Fibroblast of skin of back (primary cell): ENCODE results near the gene LMOD1. TPM values are rescaled to one million over a fixed set of nuclear protein-coding genes. Genes with fewer than 3 reads are reported as not detected.
"Not testable (repeated sequence)": the region's sequence is repeated elsewhere in the genome, so short reads cannot be mapped to it uniquely, and the experiment has no call there.

ENCODE experiments used
- DNase-seq: peaks from one replicate; pipeline ENCODE4 v3.0.0-alpha.2; 2013
- polyA plus RNA-seq, 2 experiments: library from polyadenylated mRNA; unstranded; fragments of 120-200 nt; gene quantifications; one replicate each; pipeline ENCODE4 v1.2.1, GENCODE V29; 2013; ENCODE audit not compliant: insufficient read length in 2 of 2

LMOD1 gene
- 87.1 TPM for polyA plus RNA-seq (2013, experiment 1 of 2; ENCODE audit: insufficient read length)
- 235 TPM for polyA plus RNA-seq (2013, experiment 2 of 2; ENCODE audit: insufficient read length)

DNA sequence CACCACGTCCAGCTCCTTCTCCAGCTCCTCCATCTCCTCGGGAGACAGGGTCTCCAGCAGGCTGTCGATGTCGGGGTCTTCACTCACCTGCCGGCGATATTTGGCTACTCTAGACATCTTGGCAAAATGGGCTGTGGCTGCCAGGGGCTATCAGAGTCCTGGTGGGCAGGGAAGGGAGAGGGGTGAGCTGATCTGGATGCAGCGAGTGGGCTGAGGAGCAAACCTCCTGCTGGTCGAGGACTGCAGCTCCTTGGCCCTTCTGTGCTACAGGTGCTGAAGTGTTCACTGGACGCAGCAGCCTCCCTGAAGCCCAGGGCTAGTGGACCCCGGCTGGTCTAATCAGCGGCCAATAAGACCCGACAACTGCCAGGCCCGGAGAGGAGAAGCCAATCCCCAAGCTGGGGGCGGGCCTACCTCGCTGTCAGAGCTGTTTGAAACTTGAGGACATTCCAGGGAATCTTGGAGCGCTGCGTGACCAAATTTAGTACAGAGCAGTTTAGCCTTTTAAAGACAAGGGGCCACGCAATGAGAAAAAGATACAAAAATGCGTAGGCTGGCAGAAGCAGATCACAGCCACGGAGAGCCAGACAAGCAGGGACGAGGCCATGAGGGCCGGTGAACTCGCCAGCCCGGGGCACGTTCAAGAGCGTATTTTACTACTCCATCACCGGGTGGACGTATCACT, at the start of gene LMOD1:
LMOD1 (minus strand) TSS at position 325 of the 685 bp plus-strand sequence; CDS start at position 117, 208 bp downstream.
- peak; percentile 99 for DNase-seq

DNA sequence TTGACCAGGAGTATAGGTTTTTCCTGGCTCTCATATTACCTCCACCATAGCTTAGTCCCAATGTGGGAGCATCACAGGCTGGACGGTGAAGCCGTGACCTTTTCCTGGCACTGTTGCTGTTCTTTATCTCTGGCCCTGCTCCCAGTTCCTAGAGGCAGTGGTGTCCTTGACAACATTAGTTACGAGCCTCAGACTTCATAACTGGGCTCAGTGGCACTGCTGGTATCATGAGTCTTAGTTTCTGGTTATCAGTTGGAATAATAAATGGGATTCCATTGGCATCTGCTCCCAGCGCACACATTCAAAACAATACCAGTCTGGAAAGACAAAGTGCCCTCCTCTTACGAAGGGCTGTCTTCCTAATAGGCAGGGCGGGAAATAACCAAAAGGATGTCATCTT, 44.1 kb upstream of the LMOD1 start:
- DNase-seq, result no peak

DNA sequence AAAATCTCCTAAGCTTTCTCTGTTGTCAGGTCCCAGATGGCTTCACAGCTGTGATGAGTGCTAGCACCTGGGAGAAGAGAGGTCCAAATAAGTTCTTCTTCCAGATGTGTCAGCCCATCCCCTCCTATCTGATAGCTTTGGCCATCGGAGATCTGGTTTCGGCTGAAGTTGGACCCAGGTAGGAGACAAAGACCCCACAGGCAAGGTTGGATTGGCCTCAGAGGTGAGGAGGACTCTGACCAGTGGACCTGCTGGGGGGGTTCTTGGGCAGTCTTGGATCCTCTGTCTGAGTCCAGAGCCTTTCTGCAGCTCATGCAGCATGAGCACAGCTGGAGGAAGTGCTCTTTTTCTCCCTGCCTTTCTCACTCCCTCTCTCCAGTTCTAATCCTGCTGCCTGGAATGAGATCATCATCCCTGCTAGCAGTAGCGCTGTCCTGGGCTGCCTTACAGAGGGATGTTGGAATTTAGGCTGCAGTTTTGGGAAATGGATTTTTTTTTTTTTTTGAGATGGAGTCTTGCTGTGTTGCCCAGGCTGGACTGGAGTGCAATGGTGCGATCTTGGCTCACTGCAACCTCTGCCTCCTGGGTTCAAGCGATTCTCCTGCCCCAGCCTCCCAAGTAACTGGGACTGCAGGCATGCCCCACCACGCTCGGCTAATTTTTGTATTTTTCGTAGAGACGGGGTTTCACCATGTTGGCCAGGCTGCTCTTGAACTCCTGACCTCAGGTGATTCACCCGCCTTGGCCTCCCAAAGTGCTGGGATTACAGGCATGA, 43.2 kb upstream of the LMOD1 start:
- no peak for DNase-seq

DNA sequence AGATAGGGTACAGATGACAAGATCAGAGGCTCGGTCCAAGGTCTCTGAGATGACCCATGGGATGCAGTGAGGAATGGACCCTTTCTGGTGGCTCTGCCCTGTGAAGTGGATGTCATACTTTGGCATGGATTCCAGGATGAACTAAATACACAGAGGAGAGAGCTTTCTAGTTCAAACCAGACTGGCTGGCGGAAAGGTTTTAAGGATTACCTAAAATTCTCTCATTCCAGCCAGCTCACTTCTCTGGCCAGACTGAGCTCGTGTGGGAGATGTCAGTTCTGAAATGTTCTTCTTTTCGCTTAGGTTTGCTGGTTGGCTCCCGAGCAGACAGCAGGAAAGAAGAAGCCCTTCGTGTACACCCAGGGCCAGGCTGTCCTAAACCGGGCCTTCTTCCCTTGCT, 42.3 kb upstream of the LMOD1 start:
- DNase-seq, result no peak

DNA sequence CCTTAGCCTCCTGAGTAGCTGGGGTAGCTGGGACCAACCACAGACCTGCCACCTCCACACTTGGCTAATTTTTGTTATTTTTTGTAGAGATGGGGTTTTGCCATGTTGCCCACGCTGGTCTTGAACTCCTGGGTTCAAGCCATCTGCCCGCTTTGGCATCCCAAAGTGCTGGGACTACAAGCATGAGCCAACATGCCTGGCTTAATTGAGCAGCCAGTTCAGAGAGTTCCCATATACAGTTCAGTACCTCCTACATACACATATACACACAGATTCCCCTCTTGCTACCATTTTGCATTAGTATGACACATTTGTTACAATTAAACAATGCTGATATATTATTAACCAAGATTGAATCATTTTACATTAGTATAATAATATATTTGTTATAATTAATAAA, 39.0 kb upstream of the LMOD1 start:
- no peak for DNase-seq

DNA sequence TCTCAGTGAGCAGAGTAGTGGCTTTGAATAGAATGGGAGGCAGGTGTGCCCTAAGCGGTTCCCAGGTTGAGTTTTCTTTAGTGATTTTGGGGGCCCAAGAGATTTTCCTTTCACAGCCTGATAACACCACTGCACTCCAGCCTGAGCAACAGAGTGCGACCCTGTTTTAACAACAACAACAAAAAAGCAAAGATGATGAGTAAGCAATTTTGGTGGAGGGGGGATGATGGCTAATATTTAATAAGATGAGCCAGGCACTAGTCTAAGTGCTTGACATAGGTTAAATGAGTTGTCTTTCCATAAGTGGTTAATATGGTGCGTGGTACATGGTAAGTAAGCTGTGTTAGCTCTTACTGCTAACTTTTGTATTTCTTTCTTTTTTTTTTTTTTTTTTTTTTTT, 38.1 kb upstream of the LMOD1 start:
- no peak for DNase-seq

DNA sequence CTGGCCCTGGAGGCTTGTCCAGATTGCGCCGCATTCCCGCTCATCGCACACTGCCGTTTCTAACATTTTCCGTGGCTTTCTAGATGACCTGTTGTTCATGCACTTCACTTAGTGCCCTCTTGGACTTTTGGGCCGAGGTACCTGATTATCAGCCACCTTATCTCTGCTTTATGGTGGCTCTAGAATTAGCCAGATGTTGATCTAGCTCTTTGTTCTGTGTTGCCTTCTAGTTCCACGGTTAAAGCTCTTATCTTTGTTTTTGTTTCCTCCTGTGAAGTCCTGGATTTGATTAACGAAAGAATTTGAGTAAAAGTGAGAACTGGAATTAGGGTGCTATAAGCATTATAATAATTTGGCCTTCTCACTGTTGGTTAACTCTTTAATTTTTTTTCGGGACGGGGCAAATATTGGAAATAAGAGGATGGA, 37.0 kb upstream of the LMOD1 start:
- DNase-seq, result no peak

DNA sequence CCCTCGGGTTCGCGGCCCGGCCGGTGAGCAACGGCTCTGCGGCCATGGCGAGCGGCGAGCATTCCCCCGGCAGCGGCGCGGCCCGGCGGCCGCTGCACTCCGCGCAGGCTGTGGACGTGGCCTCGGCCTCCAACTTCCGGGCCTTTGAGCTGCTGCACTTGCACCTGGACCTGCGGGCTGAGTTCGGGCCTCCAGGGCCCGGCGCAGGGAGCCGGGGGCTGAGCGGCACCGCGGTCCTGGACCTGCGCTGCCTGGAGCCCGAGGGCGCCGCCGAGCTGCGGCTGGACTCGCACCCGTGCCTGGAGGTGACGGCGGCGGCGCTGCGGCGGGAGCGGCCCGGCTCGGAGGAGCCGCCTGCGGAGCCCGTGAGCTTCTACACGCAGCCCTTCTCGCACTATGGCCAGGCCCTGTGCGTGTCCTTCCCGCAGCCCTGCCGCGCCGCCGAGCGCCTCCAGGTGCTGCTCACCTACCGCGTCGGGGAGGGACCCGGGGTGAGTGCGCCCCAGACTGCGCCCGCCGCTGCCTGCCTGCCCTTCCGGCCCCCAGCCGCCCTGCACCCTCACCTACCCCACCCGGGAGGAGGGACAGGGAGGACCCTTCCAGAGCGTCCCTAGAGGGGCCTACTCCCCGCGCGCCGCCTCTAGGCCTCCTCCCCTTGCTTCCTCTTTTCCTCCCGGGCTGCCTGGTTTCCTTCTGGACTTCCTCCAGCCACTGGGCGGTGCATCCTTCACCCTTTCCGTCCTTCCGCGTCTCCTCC, 36.5 kb upstream of the LMOD1 start, which contains the start of gene RNPEP:
RNPEP (plus strand) TSS at position 26 of the 757 bp plus-strand sequence; CDS start at position 45, 19 bp downstream.
- DNase-seq, result peak; percentile 80

DNA sequence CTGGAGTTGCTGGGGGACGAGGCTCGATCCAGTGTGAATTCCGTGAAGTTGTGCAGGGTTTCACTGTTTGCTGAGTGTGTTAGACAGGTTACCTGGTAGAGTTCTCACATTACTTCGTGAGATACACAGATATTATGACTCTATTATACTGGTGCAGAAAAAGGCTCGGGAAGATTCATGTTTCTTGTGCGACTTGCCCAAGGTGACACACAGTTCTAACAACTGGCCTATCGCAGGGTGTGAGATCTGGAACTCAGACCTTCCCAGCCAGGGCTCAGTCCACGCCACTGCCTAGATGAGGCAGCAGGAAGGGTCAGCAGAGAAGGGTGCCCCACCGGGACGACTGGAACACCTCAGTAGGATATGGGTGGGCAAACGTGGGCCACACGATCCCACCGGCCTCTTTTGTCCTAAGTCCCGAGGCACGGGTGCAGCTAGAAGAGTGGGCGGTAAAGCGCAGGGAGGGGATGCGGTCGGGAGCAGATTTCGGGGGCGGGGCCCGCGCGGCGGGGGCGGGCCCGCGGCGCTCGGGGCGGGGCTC, 35.8 kb upstream of the LMOD1 start:
- DNase-seq, result no peak

DNA sequence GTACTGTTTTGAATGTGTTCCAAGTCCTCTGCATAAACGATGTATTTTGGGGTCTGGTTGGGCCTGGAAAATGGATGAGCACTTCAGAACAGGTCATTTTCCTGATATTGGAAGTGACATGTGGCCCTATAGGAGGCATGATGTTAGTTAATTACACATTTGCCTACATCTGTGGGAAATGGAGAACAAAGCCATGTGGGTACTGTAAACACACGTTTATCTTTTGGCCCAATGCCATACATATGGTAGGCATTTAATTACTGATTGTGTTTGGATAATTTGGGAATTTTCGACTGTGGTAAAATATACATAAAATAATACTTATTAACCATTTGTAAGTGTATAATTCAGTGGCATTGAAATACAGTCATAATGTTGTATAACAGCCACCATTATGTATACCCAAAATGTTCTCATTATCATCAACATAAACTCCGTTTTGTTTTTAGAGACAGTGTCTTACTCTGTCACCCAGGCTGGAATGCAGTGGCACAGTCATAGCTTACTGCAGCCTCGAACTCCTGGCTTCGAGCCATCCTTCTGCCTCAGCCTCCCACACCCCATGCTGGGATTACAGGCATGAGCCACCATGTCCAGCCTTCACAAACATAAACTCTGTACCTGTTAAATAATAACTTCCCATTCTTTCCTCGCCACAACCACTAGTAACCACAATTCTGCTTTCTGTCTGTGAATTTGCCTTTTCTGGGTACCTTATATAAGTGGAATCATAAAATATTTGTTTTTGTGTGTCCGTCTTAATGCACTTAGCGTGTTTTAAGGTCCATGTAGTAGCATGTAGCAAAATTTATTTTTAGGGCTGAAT, 24.2 kb upstream of the LMOD1 start:
- DNase-seq, result peak; percentile 64

DNA sequence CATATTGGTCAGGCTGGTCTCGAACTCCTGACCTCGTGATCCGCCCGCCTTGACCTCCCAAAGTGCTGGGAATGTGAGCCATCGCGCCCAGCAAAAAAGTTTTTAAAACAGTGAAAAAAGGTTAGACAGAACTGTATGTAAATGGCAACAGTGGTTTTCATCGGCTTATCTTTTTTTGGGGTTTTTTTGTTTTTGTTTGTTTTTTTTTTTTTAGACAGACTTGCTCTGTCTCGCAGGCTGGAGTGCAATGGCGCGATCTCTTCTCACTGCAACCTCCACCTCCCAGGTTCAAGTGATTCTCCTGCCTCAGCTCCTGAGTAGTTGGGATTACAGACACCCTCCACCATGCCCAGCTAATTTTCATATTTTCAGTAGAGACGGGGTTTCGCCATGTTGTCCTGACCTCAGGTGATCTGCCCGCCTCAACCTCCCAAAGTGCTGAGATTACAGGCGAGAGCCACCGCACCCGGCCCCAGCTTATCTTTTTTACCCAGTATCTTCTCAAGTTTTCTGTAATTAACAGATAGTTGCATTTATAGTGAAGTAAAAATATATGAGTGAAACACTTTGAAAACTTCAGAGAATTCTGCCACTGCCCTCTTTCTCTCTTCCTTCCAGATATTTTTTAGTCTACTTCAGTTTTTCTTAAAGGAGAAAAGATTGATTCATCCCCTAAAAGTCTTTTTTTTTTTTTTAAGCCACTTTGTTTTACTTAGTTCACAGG, 22.0 kb upstream of the LMOD1 start:
- no peak for DNase-seq

DNA sequence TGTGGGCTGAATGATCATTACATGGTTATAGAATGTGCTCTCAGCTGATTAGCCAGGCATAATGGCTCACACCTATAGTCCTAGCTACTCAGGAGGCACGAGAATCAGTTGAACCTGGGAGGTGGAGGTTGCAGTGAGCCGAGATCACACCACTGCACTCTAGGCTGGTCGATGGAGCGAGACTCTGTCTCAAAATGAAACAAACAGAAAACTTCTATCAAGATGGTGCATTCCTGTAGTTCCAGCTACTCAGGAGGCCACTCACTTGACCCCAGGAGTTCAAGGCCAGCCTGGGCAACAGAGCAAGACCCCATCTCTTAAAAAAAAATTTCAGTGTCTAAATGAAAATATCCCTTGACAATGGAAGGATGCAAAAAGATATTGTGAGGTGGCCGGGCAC, 19.8 kb upstream of the LMOD1 start:
- no peak for DNase-seq

DNA sequence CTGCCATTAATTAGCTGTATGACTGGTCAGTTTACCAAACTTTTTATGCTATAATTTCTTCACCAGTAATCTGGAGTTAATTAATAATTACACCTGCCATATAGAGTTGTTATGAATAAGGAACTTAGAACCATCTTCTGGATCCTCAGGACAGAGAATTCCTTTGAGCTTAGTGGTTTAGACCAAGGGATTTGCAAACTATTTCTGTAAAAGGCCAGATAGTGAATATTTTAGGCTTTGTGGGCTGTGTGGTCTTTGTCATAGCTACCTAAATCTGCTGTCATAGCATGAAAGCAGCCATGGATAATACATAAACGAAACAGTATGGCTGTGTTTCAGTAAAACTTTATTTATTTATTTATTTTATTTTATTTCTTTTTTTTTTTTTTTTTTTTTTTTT, 17.9 kb upstream of the LMOD1 start:
- DNase-seq, result peak; percentile 75

DNA sequence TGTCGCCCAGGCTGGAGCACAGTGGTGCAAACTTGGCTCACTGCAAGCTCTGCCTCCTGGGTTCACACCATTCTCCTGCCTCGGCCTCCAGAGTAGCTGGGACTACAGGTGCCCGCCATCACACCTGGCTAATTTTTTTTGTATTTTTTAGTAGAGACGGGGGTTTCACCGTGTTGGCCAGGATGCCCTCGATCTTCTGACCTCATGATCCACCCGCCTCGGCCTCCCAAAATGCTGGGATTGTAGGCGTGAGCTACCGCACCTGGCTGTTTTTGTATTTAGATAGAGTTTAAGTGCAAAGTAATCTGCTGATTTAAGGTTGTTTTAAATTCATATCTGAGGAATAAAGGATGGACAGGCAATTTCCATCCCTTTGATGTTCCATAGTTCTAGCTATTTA, 16.0 kb upstream of the LMOD1 start:
- not testable (repeated sequence) for DNase-seq

DNA sequence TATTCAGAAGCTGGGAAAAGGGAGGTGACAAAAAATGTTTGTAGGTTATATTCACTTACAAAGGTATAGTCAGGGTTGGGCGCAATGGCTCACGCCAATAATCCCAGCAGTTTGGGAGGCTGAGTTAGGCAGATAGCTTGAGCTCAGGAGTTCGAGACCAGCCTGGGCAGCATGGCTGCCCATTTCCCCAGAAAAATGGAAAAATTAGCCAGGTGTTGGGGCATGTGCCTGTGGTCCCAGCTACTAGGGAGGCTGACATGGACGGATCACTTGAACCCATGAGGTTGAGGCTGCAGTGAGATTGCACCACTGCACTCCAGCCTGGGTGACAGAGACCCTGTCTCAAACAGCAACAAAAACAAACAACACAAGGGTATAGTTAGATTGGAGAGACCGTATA, 12.0 kb upstream of the LMOD1 start:
- DNase-seq, result no peak

DNA sequence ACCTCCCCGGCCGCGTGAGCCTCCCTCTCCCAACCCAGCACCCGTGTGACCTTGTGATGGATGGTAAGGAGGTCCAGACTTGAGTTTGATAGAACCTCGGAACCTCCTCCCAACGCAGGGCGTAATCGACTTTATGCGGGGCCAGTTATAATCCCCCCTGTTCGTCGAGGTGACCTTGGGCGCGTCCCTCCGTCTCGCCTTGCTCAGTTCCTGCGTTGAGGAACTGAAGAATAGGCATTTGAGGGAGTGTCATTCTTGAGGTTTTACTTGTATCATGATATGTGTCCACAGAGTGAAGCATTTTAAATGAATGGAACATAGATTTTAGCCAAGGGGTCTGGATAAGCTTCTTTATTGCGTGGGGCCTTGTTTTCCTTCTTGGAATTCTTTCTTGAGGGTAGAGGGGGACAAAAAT, 9.4 kb upstream of the LMOD1 start:
- DNase-seq, result no peak

DNA sequence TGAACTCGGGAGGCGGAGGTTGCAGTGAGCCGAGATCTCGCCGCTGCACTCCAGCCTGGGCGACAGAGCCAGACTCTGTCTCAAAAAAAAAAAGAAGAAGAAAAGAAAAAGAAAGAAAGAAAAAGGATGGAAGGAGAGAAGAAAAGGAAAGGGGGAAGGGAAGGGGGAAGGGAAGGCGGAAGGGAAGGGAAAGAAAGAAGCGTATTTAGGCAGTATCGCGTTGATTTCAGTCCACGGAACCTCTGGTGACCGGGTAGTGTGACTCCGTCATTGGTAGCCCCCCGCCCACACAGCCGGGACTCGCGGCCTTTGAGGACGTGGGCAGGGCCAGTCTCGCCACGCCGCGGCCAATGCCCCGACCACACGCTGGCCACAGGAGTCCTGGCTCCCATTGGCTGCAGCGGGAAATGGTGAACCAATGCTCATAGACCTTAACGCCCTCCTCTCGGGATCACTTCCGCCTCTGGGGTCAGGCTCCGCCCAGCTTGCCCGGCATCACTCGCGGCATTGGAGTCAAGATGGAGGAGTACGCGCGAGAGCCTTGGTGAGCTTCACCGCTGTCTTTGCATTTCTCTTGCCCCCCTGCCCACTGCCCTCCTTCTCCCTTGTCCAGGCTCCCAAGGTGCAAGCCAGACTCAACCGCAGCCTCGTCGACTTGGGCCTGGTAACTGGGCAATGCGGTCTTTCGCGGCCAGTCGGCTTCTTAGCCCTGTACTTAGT, 8.8 kb upstream of the LMOD1 start, which contains the start of gene TIMM17A:
TIMM17A (plus strand) TSS at position 495 of the 720 bp plus-strand sequence; CDS start at position 519, 24 bp downstream.
- DNase-seq, result peak; percentile 99

DNA sequence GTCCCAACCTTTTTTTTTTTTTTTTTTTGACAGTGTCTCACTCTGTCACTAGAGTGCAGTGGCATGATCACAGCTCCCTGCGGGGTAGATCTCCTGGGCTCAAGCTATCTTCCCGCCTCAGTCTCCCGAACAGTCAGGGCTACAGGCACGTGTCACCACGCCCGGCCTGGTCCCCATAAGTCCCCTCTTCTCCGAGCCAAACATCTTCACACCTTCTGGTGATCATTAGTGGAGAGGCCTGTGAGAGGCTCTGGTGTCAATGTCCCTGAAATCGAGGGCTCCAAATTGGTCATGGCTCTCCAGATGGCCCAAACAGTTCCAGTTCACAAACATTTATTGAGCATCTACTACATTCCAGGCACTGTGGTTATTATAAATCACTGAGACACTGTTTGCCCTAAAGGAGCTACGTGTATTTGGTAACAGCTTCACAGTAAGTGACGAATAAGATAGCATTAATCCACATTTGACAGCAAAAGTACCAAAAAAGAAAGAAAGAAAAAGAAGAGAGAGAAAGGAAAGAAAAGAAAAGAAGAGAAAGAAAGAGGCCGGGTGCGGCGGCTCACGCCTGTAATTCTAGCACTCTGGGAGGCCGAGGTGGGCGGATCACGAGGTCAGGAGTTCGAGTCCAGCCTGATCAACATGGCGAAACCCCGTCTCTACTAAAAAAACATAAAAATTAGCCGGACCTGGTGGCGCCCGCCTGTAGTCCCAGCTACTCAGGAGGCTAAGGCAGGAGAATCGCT, 8.1 kb upstream of the LMOD1 start:
- no peak for DNase-seq

DNA sequence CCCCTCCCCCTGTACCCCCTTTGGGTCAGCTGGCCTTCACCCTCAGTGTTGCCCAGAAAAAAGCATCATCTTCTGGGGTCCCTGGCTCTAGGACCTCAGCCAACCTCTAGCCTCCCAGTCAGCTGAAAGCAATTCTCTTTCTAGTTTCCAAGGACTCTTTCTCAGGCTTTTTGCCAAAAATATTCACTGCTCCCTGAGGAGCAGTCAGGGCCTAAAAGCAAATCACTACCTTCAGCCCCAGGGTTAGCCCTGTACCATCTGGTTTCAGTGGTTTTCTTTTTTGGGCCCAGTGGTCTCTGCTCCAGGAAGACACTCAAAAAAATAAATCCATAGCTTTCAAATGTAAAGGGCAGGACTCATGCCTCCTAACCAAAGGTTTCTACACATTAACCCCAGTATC, 3.1 kb upstream of the LMOD1 start:
- DNase-seq, result peak; percentile 49

DNA sequence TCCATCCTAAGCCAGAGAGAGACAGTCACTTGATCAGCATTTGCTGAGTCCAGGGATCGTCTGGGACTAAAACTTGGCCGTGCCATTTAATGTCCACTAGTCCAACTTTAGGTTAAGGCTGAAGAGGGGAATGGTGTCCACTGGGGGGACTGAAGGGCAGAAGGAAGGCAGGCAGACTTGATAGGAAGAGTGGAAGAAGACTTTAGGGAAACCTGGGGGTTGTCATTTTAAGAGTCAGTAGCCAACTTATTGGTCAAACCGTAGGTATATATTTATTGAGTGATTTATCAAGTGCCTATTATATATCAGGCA, 1.3 kb upstream of the LMOD1 start:
- no peak for DNase-seq
